ENCODE results near the gene KRT82.
"Not testable (repeated sequence)": the region's sequence is repeated elsewhere in the genome, so short reads cannot be mapped to it uniquely, and the experiment has no call there.

KRT82 gene

GRCh38 chr12:52405922-52406385 lies at the start of gene KRT82:
KRT82 (minus strand) TSS chr12:52406335; CDS start chr12:52406277, 58 bp downstream.
- DNase-seq (ENCODE audit: low read depth in 1 of 2, low spot score in 1 of 2): no peak

- DNase-seq (ENCODE audit: low read depth in 1 of 2, low spot score in 1 of 2): no peak
Measured at GRCh38 chr12:52455821-52456220, 49.7 kb upstream of the KRT82 start.

DNA sequence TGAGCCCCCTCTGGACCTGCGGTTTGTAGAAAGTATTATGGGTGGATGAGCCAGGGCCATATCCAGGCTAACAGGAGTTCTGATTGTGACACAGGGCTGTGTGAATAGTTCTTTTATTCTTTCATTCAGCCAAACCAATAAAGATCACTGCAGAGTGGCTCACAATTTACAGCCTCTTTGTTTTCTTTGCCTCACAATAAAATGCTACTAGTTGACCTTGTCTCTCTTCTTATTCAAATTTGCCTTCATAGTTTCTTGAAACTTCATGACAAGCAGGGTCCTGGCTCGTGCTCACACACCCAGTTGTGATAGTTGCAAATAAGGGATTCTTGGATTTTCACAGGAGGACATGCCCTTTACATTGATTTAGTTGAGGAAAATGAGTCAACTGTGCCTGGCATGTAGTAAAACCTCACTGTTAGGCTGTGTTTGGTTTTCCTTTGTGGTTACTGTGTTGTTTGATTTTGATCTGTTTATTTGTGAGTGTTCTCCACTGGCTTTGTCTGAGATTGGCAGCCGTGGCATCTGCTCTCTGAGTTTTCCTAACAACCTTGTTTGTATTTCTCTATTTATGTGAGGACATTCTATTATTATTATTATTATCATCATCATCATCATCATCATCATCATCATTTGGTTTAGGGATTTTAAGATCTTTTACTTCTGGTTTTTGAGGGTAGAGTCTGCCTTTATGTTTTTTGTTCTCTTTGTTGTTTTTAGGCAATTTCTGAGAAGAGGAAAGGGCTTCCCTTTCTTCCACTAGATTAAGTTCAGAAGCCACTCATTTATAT lies 48.5 kb upstream of the KRT82 start:
- no peak for DNase-seq (ENCODE audit: low read depth in 1 of 2, low spot score in 1 of 2)

DNA sequence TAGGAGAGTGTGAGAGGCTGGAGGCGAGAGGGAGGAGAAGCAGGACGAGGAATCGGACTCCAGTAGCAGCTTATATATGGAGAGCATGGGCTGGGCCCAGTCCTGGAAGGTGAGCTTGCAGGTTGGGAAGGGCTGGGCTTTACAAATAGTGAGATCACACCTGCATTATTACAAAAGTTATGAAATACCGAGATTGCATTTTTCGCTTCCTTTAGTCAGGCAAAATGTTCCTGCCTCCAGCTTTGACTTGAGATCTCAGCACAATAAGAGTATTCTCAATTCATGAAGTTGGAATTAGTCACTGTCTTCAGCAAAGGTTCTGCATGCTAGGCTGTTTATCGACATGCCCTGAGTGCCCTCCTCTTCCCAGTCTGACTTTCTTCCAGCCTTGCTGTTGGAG lies 46.0 kb upstream of the KRT82 start, which contains the start of gene KRT6B:
Gene KRT6B, minus strand, starts transcription at position 46 of the 400 bp plus-strand sequence. CDS start 68 bp downstream, outside the sequence.
- no peak for DNase-seq (ENCODE audit: low read depth in 1 of 2, low spot score in 1 of 2)

DNA sequence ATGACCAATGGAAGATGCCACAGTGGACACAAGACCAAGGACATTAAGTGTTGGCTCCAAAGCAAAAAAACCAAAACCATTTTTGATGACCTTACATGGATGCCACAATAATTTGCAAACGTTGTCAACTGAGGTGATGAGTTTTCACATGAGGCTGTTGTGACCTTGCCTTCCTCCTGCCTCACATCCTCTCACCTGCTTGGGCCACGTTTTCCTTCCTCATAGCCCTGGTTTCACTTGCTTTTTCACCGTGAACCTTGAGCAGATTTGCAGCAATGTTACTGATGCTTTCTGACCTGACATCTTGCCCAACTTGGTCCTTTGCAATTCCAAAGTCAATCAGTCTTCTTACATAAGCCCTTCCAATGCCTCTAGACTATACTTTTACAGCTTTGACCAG lies 42.1 kb upstream of the KRT82 start:
- no peak for DNase-seq (ENCODE audit: low read depth in 1 of 2, low spot score in 1 of 2)

GRCh38 chr12:52447196-52447595 lies 41.1 kb upstream of the KRT82 start:
- DNase-seq (ENCODE audit: low read depth in 1 of 2, low spot score in 1 of 2): not testable (repeated sequence)

DNA sequence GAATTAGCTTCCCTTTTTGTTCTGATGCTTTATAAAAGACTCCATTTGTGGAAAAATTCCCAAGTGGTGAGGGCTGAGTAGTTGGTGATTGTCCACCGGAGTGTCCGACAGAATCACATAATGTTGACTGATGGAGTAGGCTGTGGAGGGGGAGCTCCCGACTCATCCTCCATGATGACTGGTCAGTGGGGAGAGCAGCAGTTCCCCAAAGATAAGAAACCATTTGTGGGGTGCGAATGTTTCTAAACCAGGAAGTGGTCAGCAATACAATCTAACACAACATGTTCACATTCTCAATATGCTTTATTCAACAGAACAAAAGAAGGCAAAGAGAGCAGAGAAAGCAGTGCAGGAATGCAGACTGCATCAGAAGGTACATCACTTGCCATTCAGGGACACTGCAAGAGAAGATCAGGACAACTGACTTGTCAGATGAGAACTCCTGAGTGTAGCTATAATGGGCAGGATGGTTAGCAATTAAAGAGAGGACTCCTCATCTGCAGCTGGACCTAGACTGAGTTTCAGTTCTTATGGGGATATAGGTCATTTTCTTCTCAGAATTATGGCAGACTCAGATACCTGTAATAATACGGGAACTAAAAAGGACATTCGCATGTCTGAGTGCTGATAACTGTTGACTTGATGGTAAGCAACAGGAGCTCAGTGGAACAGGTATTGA lies 40.4 kb upstream of the KRT82 start:
- no peak for DNase-seq (ENCODE audit: low read depth in 1 of 2, low spot score in 1 of 2)

DNA sequence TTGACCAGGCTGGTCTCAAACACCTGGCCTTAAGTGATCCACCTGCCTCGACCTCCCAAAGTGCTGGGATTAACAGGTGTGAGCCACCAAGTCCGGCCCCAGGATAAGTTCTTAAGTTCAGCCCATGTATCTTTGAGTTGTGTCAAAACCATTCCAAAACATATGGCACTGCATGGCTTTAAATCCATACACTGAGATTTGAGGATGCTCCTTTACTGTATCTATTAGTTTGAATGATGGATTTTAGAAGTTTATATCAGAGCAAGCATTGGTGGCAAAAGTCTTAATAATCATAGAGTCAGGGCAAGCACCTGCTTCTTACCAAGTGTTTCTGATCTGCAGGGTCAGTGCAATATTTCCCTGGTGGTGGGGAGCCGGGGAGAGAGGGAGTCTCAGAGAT lies 39.7 kb upstream of the KRT82 start:
- DNase-seq (ENCODE audit: low read depth in 1 of 2, low spot score in 1 of 2): no peak

GRCh38 chr12:52444647-52445595 lies 38.8 kb upstream of the KRT82 start:
- no peak for DNase-seq (ENCODE audit: low read depth in 1 of 2, low spot score in 1 of 2)

- no peak for DNase-seq (ENCODE audit: low read depth in 1 of 2, low spot score in 1 of 2)
Measured at GRCh38 chr12:52443966-52444365, 37.8 kb upstream of the KRT82 start.

DNA sequence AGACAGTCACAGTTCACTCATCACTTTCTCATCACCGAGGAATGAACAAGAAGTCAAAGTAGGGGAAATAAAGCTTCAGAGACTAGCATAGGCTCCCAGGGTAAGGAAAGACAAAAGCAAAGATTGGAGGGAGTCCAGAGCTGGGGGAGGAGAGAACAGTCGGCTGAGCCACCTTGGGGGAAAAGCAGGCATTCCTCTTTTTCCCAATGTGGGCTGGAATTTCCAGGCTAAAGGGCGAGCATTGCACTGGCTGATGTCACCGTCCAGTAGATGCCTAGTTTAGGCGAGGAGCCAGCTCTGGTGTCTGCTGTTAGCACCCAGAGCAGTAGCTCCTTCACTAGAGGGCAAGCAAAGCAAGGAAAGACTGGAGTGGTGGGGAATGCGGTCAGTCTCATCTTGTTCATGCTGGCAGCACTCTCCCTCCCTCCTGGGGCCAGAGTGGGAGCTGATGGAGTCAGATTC lies 36.5 kb upstream of the KRT82 start:
- no peak for DNase-seq (ENCODE audit: low read depth in 1 of 2, low spot score in 1 of 2)

DNA sequence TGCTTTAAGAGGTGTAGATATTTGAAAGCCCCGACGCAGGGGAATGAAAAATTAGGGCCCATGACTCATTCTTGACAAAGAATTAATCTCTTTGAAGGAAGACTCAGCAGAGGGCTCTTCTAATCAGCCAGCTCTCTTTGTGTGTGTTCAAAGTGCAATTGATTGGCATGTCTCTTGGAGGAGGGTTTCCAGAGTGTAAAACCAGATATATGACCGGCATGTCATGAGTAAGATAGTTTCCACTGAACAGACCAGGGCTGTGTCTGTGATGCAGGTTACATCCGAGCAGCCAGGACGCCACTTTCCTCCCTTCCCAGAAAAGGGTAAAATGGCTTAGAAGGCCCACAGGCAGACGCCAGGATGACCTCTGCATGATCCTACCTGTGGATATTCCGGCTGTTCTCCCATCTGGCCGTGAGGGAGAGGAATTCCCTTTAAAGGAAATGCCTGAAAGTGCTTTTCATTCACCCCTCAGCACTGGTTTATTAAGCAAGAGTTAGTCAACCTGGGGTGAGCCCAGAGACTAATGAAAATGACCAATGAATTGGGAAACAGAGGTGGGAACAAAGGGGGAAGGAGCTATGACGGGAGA lies 35.3 kb upstream of the KRT82 start:
- no peak for DNase-seq (ENCODE audit: low read depth in 1 of 2, low spot score in 1 of 2)

GRCh38 chr12:52440821-52441319 lies 34.7 kb upstream of the KRT82 start:
- no peak for DNase-seq (ENCODE audit: low read depth in 1 of 2, low spot score in 1 of 2)

GRCh38 chr12:52439845-52440244 lies 33.7 kb upstream of the KRT82 start:
- DNase-seq (ENCODE audit: low read depth in 1 of 2, low spot score in 1 of 2): no peak

DNA sequence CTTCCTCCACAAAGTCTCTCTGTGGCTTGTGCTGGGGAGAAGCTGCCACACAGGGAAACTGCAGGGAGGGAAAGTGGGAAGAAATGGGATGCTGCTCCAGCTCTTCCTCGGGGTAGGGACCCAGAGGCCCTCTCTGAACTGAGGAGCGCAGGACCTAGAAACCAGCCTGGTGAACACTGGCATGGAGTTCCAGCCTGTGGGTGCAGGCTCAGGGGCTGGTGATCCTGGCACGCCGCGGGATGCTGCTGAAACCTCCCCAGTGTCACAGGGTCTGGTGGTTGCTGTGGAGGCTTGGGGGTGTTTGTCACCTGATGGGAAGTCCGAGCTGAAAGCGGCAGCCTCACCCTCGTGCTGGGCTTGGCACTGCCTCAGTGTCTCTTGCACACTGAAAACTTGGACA lies 33.3 kb upstream of the KRT82 start:
- no peak for DNase-seq (ENCODE audit: low read depth in 1 of 2, low spot score in 1 of 2)

DNA sequence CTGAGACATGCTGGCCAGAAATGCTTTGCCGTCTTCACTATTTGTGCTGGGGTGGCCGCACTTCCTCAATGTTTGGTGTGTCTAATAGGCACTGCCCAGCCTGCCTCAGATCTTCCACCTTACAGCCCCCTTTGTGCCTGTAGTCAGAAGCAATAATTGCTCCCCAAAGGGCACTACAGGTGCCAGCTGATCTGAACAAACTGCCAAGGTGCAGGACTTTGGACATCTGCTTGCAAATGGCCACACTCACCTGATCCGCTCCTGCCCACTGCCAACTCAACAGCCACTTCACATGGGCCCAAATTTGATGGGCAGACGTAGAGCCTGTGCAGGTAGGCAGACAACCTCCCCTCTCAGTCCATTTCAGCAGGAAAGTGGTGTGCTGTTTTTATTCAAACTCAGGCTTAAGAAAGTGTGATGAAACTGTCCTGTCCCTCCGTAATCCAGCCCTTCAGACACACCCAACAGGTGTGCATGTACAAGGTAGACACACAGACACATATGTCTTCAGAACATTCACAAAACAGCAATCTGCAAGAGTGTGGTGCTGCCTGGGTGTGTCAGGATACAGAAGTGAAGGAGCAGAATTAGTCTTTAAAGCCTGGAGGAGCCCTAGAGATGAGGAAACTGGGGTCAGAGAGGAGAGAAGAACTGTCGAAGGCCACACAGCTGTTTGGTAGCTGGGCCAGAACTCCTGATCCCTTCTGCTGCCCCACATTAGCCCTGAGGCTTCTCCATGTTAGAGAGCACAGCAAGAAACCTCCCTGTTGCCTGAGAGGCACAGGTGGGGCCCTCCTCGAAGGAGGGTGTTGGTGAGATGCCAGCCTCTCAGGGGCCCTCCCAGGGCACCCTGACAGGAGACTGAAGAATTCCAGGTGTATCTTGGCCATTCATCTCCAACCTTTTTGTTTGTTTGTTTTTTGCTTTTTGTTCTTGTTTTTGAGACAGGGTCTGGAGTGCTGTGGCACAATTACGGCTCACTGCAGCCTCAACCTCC lies 32.5 kb upstream of the KRT82 start:
- DNase-seq (ENCODE audit: low read depth in 1 of 2, low spot score in 1 of 2): no peak

DNA sequence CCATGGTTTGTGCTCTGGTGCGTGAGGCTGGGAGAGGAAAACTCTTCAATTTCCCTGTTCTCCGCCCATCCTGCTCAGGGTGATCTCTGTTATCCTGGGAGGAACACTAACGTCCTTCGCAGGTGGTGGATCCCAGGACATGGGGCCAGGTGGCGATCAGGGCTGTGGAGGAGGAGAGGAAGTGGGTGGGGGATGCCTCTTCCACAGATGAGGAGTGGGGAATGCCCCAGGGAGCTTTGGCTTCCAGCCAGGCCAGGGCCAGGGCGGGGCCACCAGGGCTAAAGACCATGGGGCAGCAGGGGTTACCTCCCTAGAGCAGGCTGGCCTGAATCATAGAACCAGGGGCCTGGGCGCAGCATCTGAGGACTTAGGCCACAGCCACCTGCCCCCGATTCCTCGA lies 31.4 kb upstream of the KRT82 start:
- DNase-seq (ENCODE audit: low read depth in 1 of 2, low spot score in 1 of 2): no peak

DNA sequence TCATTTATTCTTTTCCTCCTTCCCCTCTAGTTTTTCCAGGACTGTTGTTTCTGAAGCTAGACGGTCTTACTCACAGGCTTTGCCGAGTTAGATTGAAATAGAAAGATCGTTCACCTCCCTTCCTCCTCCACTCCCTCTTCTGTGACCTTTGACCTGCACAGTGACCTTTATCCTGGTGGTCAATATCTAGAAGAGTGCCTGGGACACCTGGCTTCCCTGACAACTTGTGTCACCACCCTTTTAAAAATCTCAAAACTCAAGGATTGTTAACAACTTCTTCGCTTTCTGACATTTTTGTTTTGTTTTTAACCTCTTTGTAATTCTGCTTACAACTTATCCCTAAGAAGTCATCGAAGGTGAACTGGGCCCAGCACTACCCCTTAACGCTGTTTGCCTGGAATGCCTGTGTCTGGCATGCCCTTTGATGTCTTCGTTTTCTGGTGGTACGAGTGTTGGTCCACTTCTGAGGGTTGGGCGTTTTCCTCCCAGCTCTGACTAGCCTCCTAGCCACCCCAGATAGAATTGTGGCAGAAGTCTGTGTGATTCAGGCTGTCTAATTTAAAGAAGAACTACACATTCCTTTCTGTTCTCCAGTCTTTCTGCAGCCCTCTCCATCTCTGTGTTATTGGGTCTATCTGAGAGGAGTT lies 30.8 kb upstream of the KRT82 start:
- no peak for DNase-seq (ENCODE audit: low read depth in 1 of 2, low spot score in 1 of 2)
